PFSK-1 (cell line): ENCODE measurements around the gene STK40.

Experiments
- FOXP2 ChIP-seq: optimal IDR thresholded peaks from 2 replicates; pipeline ENCODE3; 2011; ENCODE audit warnings: borderline replicate concordance, control low read depth, inconsistent platforms; ENCODE audit not compliant: insufficient read depth; ENCODE audit errors: extremely low read length, extremely low read depth
- POLR2AphosphoS5 ChIP-seq: IDR thresholded peaks from 2 replicates; pipeline ENCODE4 v1.6.1; 2012; ENCODE audit warnings: low read depth, mild to moderate bottlenecking, control low read depth, low read length, moderate library complexity
- SIN3A ChIP-seq: IDR thresholded peaks from 2 replicates; pipeline ENCODE4 v1.6.1; 2012; ENCODE audit warnings: mild to moderate bottlenecking, low read length, moderate library complexity, borderline replicate concordance; ENCODE audit not compliant: insufficient read depth
- TAF1 ChIP-seq: IDR thresholded peaks from 2 replicates; pipeline ENCODE4 v1.6.1; 2012; ENCODE audit warnings: low read length, control low read depth, borderline replicate concordance; ENCODE audit not compliant: insufficient read depth
- TF ChIP-seq, protein P1 (sequence below), 2 experiments: IDR thresholded peaks; 2 replicates each; pipeline versions ENCODE4 v1.6.1 to v1.8.0; 2011 to 2012; ENCODE audit warnings: low read depth in 2 of 2, low read length in 2 of 2, control low read depth in 1 of 2, inconsistent platforms in 1 of 2, mild to moderate bottlenecking in 1 of 2, moderate library complexity in 1 of 2; ENCODE audit not compliant: insufficient read depth in 1 of 2

The STK40 gene

DNA sequence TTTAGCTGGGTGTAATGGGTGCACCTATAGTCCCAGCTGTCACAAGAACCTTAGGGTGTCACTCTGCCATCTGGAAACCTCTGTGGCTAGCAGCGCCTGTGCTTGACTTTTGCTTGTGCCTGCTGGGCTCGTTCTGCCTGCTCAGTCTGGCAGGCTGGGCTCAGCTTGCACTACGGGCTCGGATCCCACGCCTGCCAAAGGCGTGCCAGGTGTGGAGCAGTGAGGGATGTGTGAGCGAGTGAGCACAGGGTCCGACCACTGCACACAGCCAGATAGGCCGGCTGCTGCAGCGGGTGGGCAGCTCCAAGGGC lies 14.7 kb upstream of the STK40 start:
- no peak for TF ChIP-seq SIN3A
- no peak for TF ChIP-seq TAF1
- TF ChIP-seq, protein P1, sequence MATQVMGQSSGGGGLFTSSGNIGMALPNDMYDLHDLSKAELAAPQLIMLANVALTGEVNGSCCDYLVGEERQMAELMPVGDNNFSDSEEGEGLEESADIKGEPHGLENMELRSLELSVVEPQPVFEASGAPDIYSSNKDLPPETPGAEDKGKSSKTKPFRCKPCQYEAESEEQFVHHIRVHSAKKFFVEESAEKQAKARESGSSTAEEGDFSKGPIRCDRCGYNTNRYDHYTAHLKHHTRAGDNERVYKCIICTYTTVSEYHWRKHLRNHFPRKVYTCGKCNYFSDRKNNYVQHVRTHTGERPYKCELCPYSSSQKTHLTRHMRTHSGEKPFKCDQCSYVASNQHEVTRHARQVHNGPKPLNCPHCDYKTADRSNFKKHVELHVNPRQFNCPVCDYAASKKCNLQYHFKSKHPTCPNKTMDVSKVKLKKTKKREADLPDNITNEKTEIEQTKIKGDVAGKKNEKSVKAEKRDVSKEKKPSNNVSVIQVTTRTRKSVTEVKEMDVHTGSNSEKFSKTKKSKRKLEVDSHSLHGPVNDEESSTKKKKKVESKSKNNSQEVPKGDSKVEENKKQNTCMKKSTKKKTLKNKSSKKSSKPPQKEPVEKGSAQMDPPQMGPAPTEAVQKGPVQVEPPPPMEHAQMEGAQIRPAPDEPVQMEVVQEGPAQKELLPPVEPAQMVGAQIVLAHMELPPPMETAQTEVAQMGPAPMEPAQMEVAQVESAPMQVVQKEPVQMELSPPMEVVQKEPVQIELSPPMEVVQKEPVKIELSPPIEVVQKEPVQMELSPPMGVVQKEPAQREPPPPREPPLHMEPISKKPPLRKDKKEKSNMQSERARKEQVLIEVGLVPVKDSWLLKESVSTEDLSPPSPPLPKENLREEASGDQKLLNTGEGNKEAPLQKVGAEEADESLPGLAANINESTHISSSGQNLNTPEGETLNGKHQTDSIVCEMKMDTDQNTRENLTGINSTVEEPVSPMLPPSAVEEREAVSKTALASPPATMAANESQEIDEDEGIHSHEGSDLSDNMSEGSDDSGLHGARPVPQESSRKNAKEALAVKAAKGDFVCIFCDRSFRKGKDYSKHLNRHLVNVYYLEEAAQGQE (IDR thresholded peaks at IDR 0.05; ENCODE audit: insufficient read depth in 1 of 2, low read depth in 2 of 2, low read length in 2 of 2), result no peak
- no peak for TF ChIP-seq FOXP2
- TF ChIP-seq POLR2AphosphoS5, result no peak

GRCh38 chr1:36398370-36398977 lies 12.8 kb upstream of the STK40 start:
- TF ChIP-seq TAF1 (no peak), POLR2AphosphoS5 (no peak), SIN3A (no peak)
- TF ChIP-seq, protein P1 (IDR thresholded peaks at IDR 0.05; ENCODE audit: insufficient read depth in 1 of 2, low read depth in 2 of 2, low read length in 2 of 2), result no peak

GRCh38 chr1:36397378-36398230 lies 11.9 kb upstream of the STK40 start, which contains the start of gene LSM10:
Gene LSM10 (minus strand): TSS chr1:36397908. CDS start chr1:36394129, 3,779 bp downstream.
- TF ChIP-seq, protein P1 (IDR thresholded peaks at IDR 0.05; ENCODE audit: insufficient read depth in 1 of 2, low read depth in 2 of 2, low read length in 2 of 2), result peak in 1 of 2 experiments; percentile 21; a peak in 1 of 4 replicates
- TF ChIP-seq TAF1 (peak; percentile 71; the same call in 1 of the 2 replicates), POLR2AphosphoS5 (peak; percentile 90), SIN3A (peak; percentile 68; the same call in 1 of the 2 replicates), FOXP2 (peak; percentile 37)

GRCh38 chr1:36397083-36397377 lies 11.3 kb upstream of the STK40 start:
- TF ChIP-seq POLR2AphosphoS5 (no peak), TAF1 (no peak), FOXP2 (no peak), SIN3A (no peak)
- TF ChIP-seq, protein P1 (IDR thresholded peaks at IDR 0.05; ENCODE audit: insufficient read depth in 1 of 2, low read depth in 2 of 2, low read length in 2 of 2), result no peak
